ENCODE measurements around the gene CAMTA1.

GRCh38 chr1:7640920-7641585, 855.8 kb downstream of the CAMTA1 start:
- no peak for TF ChIP-seq BHLHE40 (IDR thresholded peaks at IDR 0.05; ENCODE audit: borderline replicate concordance)
- TF ChIP-seq FOXM1 (IDR thresholded peaks at IDR 0.05; ENCODE audit: borderline replicate concordance), result no peak
- TF ChIP-seq SP1 (IDR thresholded peaks at IDR 0.05), result no peak
- TF ChIP-seq FOXK2 (IDR thresholded peaks at IDR 0.05), result no peak
- TF ChIP-seq ELF4 (IDR thresholded peaks at IDR 0.05), result no peak
- no peak for TF ChIP-seq HDGF (IDR thresholded peaks at IDR 0.05; ENCODE audit: borderline replicate concordance)
- TF ChIP-seq PKNOX1 (IDR thresholded peaks at IDR 0.05), result no peak
- no peak for TF ChIP-seq NFRKB (IDR thresholded peaks at IDR 0.05)
- no peak for TF ChIP-seq CTBP1 (IDR thresholded peaks at IDR 0.05; ENCODE audit: borderline replicate concordance)
- no peak for TF ChIP-seq TARDBP (IDR thresholded peaks at IDR 0.05)
